ENCODE results near the gene ATRIP. TPM values are rescaled to one million over a fixed set of nuclear protein-coding genes. Genes with fewer than 3 reads are reported as not detected.

The ATRIP gene
- total RNA-seq, 1 experiment from 2014 or later, result 11.9 TPM

GRCh38 chr3:48420561-48420960 is 26.0 kb upstream of the ATRIP start:
- BruUV-seq (replicated peaks), result no TSS peak
- POLR2A ChIA-PET, result no interaction called here
- H3K4me3 ChIP-seq (ENCODE audit: low read depth in 2 of 2, low read length in 2 of 2), result no peak overlapping the region
- H3K9me3 ChIP-seq (ENCODE audit: control insufficient read depth, insufficient read depth, low read depth, low read length), result no peaks in the 10 kb centered on the region
- no peak overlapping the region for H3K27ac ChIP-seq (ENCODE audit: low read length)
- H3K36me3 ChIP-seq (ENCODE audit: control insufficient read depth, insufficient read depth, low read length), result no peaks in the 10 kb centered on the region
- no peak for ATAC-seq
- no peaks in the 10 kb centered on the region for H3K27me3 ChIP-seq (ENCODE audit: control insufficient read depth, insufficient read depth, low read length)
- DNase-seq (ENCODE audit: low read depth, low spot score), result no peak
- H3K4me1 ChIP-seq (ENCODE audit: control insufficient read depth, insufficient read depth, low read length), result no peaks in the 10 kb centered on the region
- CTCF ChIA-PET, result no interaction called here
- TF ChIP-seq REST (IDR thresholded peaks at IDR 0.05; ENCODE audit: insufficient read depth in 1 of 2, low read depth in 2 of 2, low read length in 1 of 2) (no peak), SIN3A (IDR thresholded peaks at IDR 0.05; ENCODE audit: borderline replicate concordance, insufficient read depth, low read depth, low read length) (no peak), TCF7L2 (IDR thresholded peaks at IDR 0.05; ENCODE audit: low read depth, low read length) (no peak), POLR2AphosphoS5 (IDR thresholded peaks at IDR 0.05; ENCODE audit: low read depth, low read length) (no peak), CTCF (IDR thresholded peaks at IDR 0.05) (no peak)
- intact Hi-C loops (cut with micrococcal nuclease; ENCODE audit: unreplicated experiment), result no loop called here
- in situ Hi-C loops (cut with HindIII; ENCODE audit: low pct_unique_long_range_greater_than_20kb, low sequenced_read_pairs), result no loop called here

GRCh38 chr3:48422272-48422671 is 24.3 kb upstream of the ATRIP start:
- no peak overlapping the region for H3K27ac ChIP-seq (ENCODE audit: low read length)
- no peak for TF ChIP-seq POLR2AphosphoS5 (IDR thresholded peaks at IDR 0.05; ENCODE audit: low read depth, low read length)
- no peak for TF ChIP-seq SIN3A (IDR thresholded peaks at IDR 0.05; ENCODE audit: borderline replicate concordance, insufficient read depth, low read depth, low read length)
- TF ChIP-seq REST (IDR thresholded peaks at IDR 0.05; ENCODE audit: insufficient read depth in 1 of 2, low read depth in 2 of 2, low read length in 1 of 2), result no peak
- DNase-seq (ENCODE audit: low read depth, low spot score), result no peak
- ChIA-PET POLR2A (interaction anchor here (0.5 kb wide), 1 partner anchor 425 kb away, joined by 4 read pairs; the partner anchor contains the start of gene PRKAR2A), CTCF (interaction anchor here (0.6 to 0.7 kb wide), 2 partner anchors 21 to 134 kb away, joined by 3 read pairs; no protein-coding TSS in a partner anchor)
- no TSS peak for BruUV-seq (replicated peaks)
- no peaks in the 10 kb centered on the region for H3K9me3 ChIP-seq (ENCODE audit: control insufficient read depth, insufficient read depth, low read depth, low read length)
- in situ Hi-C loops (cut with HindIII; ENCODE audit: low pct_unique_long_range_greater_than_20kb, low sequenced_read_pairs), result no loop called here
- intact Hi-C loops (cut with micrococcal nuclease; ENCODE audit: unreplicated experiment), result no loop called here
- no peak overlapping the region for H3K4me3 ChIP-seq (ENCODE audit: low read depth in 2 of 2, low read length in 2 of 2)
- H3K27me3 ChIP-seq (ENCODE audit: control insufficient read depth, insufficient read depth, low read length), result no peaks in the 10 kb centered on the region
- no peaks in the 10 kb centered on the region for H3K4me1 ChIP-seq (ENCODE audit: control insufficient read depth, insufficient read depth, low read length)
- no peak; the same call in 1 of the 2 replicates for ATAC-seq
- H3K36me3 ChIP-seq (ENCODE audit: control insufficient read depth, insufficient read depth, low read length), result no peaks in the 10 kb centered on the region

Measured in Panc1 (cell line).